GM12874 (cell line): ENCODE measurements around the gene LGR4.

Experiments used
- CTCF ChIP-seq: IDR thresholded peaks from 2 replicates; pipeline ENCODE4 v1.5.1; 2011; ENCODE audit warnings: low read depth, mild to moderate bottlenecking, control low read depth, low read length, moderate library complexity; ENCODE audit not compliant: insufficient read depth

LGR4 gene

GRCh38 chr11:27420722-27421572 lies 51.6 kb downstream of the LGR4 start:
- TF ChIP-seq CTCF = no peak

GRCh38 chr11:27420217-27420616 lies 52.4 kb downstream of the LGR4 start:
- TF ChIP-seq CTCF = no peak

- TF ChIP-seq CTCF = no peak
Measured at GRCh38 chr11:27418356-27418755, 54.2 kb downstream of the LGR4 start.

- no peak for TF ChIP-seq CTCF
Measured at GRCh38 chr11:27416568-27417176, 55.9 kb downstream of the LGR4 start.

GRCh38 chr11:27414644-27415043 lies 57.9 kb downstream of the LGR4 start:
- no peak for TF ChIP-seq CTCF

- no peak for TF ChIP-seq CTCF
Measured at GRCh38 chr11:27413218-27413617, 59.4 kb downstream of the LGR4 start.

GRCh38 chr11:27412192-27412691 lies 60.3 kb downstream of the LGR4 start:
- no peak for TF ChIP-seq CTCF
